H1 (cell line): ENCODE results near the gene PPP1R14C. TPM values are rescaled to one million over a fixed set of nuclear protein-coding genes. Genes with fewer than 3 reads are reported as not detected.

ENCODE experiments used
- CTCF ChIA-PET: fragments of 300-600 bp; sonication (Branson Sonifier 250); formaldehyde crosslinking; loops from one replicate; lab custom pipeline; 2021; ENCODE audit not compliant: partially characterized antibody; lab: Charles Lee
- POLR2A ChIA-PET: fragments of 300-600 bp; sonication (Branson Sonifier 250); formaldehyde crosslinking; loops from one replicate; lab custom pipeline; 2021; ENCODE audit warnings: inconsistent platforms; ENCODE audit not compliant: partially characterized antibody; lab: Charles Lee
- DNase-seq, 2 experiments: peaks; one replicate each; pipeline versions ENCODE4 v3.0.0 to v3.0.0-alpha.2; 2010 to 2022; ENCODE audit warnings: low spot score in 2 of 2, low read depth in 1 of 2, mixed read lengths in 1 of 2
- FAIRE-seq: peaks from 2 replicates; lab custom pipeline; 2011; peaks lifted over from hg19 to GRCh38; lab: Jason Lieb, UNC
- H2AFZ ChIP-seq: 2 replicates; pipeline ENCODE4 v1.8.1; 2012; ENCODE audit warnings: low read length, inconsistent platforms
- H2AK5ac ChIP-seq: 2 replicates; pipeline ENCODE4 v1.6.1; 2013; ENCODE audit warnings: low read depth, low read length
- H2BK120ac ChIP-seq: replicated peaks from 2 replicates; pipeline ENCODE3; 2013; ENCODE audit warnings: low read depth, low read length, inconsistent platforms
- H2BK12ac ChIP-seq: 2 replicates; pipeline ENCODE4 v1.6.1; 2013; ENCODE audit warnings: low read depth, low read length
- H2BK15ac ChIP-seq: 2 replicates; pipeline ENCODE4 v1.6.1; 2013; ENCODE audit warnings: low read length
- H2BK20ac ChIP-seq: 2 replicates; pipeline ENCODE4 v1.6.1; 2013; ENCODE audit warnings: low read length
- H2BK5ac ChIP-seq: 2 replicates; pipeline ENCODE4 v1.6.1; 2013; ENCODE audit warnings: low read depth, low read length
- H3K14ac ChIP-seq: 2 replicates; pipeline ENCODE4 v1.6.1; 2013; ENCODE audit warnings: inconsistent platforms; ENCODE audit not compliant: insufficient read length
- H3K18ac ChIP-seq: 2 replicates; pipeline ENCODE4 v1.6.1; 2013; ENCODE audit warnings: low read length; ENCODE audit errors: extremely low read depth
- H3K23ac ChIP-seq: 2 replicates; pipeline ENCODE4 v1.6.1; 2013; ENCODE audit warnings: inconsistent platforms; ENCODE audit not compliant: insufficient read length
- H3K23me2 ChIP-seq: 2 replicates; pipeline ENCODE4 v1.6.1; 2013; ENCODE audit warnings: low read depth, low read length
- H3K27ac ChIP-seq: 2 replicates; pipeline ENCODE4 v1.6.1; 2011; ENCODE audit warnings: low read depth, low read length, inconsistent platforms
- H3K27me3 ChIP-seq, 4 experiments: replicated peaks in 1 of 4; 1 replicate in 1 of 4; 2 replicates in 3 of 4; pipeline versions ENCODE4 v1.6.1 to v1.8.1; 2011 to 2013; ENCODE audit warnings: low read length in 3 of 4, mild to moderate bottlenecking in 3 of 4, inconsistent platforms in 2 of 4, mixed read lengths in 2 of 4, moderate library complexity in 1 of 4; ENCODE audit not compliant: control insufficient read depth in 3 of 4, insufficient read depth in 3 of 4; ENCODE audit errors: extremely low read depth in 1 of 4
- H3K36me3 ChIP-seq, 4 experiments: 2 replicates each; pipeline versions ENCODE4 v1.6.1 to v1.8.1; 2011 to 2013; ENCODE audit warnings: mild to moderate bottlenecking in 4 of 4, low read length in 3 of 4, moderate library complexity in 2 of 4, control low read depth in 1 of 4, inconsistent platforms in 1 of 4; ENCODE audit not compliant: insufficient read depth in 4 of 4, control insufficient read depth in 2 of 4
- H3K4ac ChIP-seq: replicated peaks from 2 replicates; pipeline ENCODE3; 2013; ENCODE audit warnings: low read length, low read depth, mixed read lengths, inconsistent platforms; ENCODE audit not compliant: insufficient read length
- H3K4me1 ChIP-seq, 4 experiments: replicated peaks in 1 of 4; 1 replicate in 1 of 4; 2 replicates in 3 of 4; pipeline versions ENCODE4 v1.6.1 to v1.8.1; 2011 to 2013; ENCODE audit warnings: low read length in 3 of 4, inconsistent platforms in 2 of 4, mixed read lengths in 1 of 4; ENCODE audit not compliant: insufficient read depth in 4 of 4, control insufficient read depth in 3 of 4
- H3K4me2 ChIP-seq, 2 experiments: 2 replicates each; pipeline versions ENCODE4 v1.6.1 to v1.8.1; 2011 to 2013; ENCODE audit warnings: low read depth in 2 of 2, low read length in 2 of 2, control low read depth in 1 of 2, inconsistent platforms in 1 of 2, mild to moderate bottlenecking in 1 of 2; ENCODE audit not compliant: insufficient read depth in 1 of 2
- H3K4me3 ChIP-seq, 4 experiments: fragments of 200-600, 300-600 bp in 1 of 4; sonication (generic), shearing (Covaris generic), sonication (Bioruptor Twin) in 1 of 4; 2 replicates each; pipeline versions ENCODE4 v1.5.1 to v1.8.1; 2011 to 2016; ENCODE audit warnings: low read length in 4 of 4, low read depth in 3 of 4, control low read depth in 2 of 4, inconsistent platforms in 2 of 4, mild to moderate bottlenecking in 2 of 4, mixed read lengths in 1 of 4, moderate library complexity in 1 of 4; ENCODE audit not compliant: insufficient read depth in 2 of 4; ENCODE audit errors: extremely low read depth in 1 of 4
- H3K56ac ChIP-seq: replicated peaks from 2 replicates; pipeline ENCODE3; 2013; ENCODE audit warnings: low read depth, mild to moderate bottlenecking, mixed read lengths, low read length, inconsistent platforms; ENCODE audit not compliant: insufficient read length
- H3K79me1 ChIP-seq: 2 replicates; pipeline ENCODE4 v1.6.1; 2013; ENCODE audit warnings: low read depth, low read length, control low read depth
- H3K79me2 ChIP-seq, 2 experiments: 2 replicates each; pipeline versions ENCODE4 v1.6.1 to v1.8.1; 2012 to 2013; ENCODE audit warnings: low read length in 2 of 2, mild to moderate bottlenecking in 2 of 2, inconsistent platforms in 1 of 2; ENCODE audit not compliant: insufficient read depth in 2 of 2, control insufficient read depth in 1 of 2
- H3K9ac ChIP-seq, 4 experiments: replicated peaks in 1 of 4; 1 replicate in 1 of 4; 2 replicates in 3 of 4; pipeline versions ENCODE4 v1.6.1 to v1.8.1; 2011 to 2013; ENCODE audit warnings: low read depth in 3 of 4, low read length in 3 of 4, control low read depth in 2 of 4, mild to moderate bottlenecking in 2 of 4, moderate library complexity in 2 of 4, inconsistent platforms in 1 of 4; ENCODE audit errors: extremely low read depth in 1 of 4
- H3K9me3 ChIP-seq, 2 experiments: 2 replicates each; pipeline versions ENCODE4 v1.6.1 to v1.8.1; 2012 to 2013; ENCODE audit warnings: mild to moderate bottlenecking in 2 of 2, moderate library complexity in 2 of 2, control low read depth in 1 of 2, inconsistent platforms in 1 of 2, low read depth in 1 of 2, low read length in 1 of 2, mixed read lengths in 1 of 2; ENCODE audit not compliant: insufficient read depth in 2 of 2
- H4K20me1 ChIP-seq, 2 experiments: replicated peaks in 1 of 2; 2 replicates each; pipeline versions ENCODE3 to v1.8.1; 2011 to 2013; ENCODE audit warnings: inconsistent platforms in 2 of 2, low read length in 2 of 2, mild to moderate bottlenecking in 1 of 2; ENCODE audit not compliant: insufficient read depth in 2 of 2, control insufficient read depth in 1 of 2
- H4K5ac ChIP-seq: 2 replicates; pipeline ENCODE4 v1.6.1; 2013; ENCODE audit warnings: low read length, low read depth, mixed read lengths, inconsistent platforms; ENCODE audit not compliant: insufficient read length
- H4K8ac ChIP-seq: 2 replicates; pipeline ENCODE4 v1.8.0; 2013; ENCODE audit warnings: mild to moderate bottlenecking, moderate library complexity, low read length, inconsistent platforms; ENCODE audit not compliant: insufficient read depth; ENCODE audit errors: extremely low read depth
- H4K91ac ChIP-seq: replicated peaks from 2 replicates; pipeline ENCODE3; 2013; ENCODE audit warnings: low read length, mixed read lengths, inconsistent platforms; ENCODE audit not compliant: insufficient read length
- ATF3 ChIP-seq: IDR thresholded peaks from 2 replicates; pipeline ENCODE4 v1.6.1; 2011; ENCODE audit warnings: low read depth, mild to moderate bottlenecking, low read length; ENCODE audit not compliant: insufficient read depth
- FOSL1 ChIP-seq: IDR thresholded peaks from 2 replicates; pipeline ENCODE4 v1.6.1; 2011; ENCODE audit warnings: mild to moderate bottlenecking, low read depth, low read length, moderate library complexity; ENCODE audit not compliant: insufficient read depth
- NANOG ChIP-seq: IDR thresholded peaks from 2 replicates; pipeline ENCODE4 v1.6.1; 2011; ENCODE audit warnings: low read length, low read depth, mild to moderate bottlenecking, inconsistent platforms; ENCODE audit not compliant: insufficient read depth, poor library complexity, severe bottlenecking
- RXRA ChIP-seq: IDR thresholded peaks from 2 replicates; pipeline ENCODE4 v1.6.1; 2011; ENCODE audit warnings: low read depth, mild to moderate bottlenecking, low read length, moderate library complexity; ENCODE audit not compliant: insufficient read depth
- ZNF274 ChIP-seq: IDR thresholded peaks from 2 replicates; pipeline ENCODE4 v1.7.0; 2012; ENCODE audit warnings: low read length, borderline replicate concordance; ENCODE audit errors: extremely low read depth
- WGBS, 2 experiments: shearing (Covaris generic) in 1 of 2; methylation state at CpG; one replicate each; pipeline versions ENCODE4 v1.1.6 to v1.1.7; 2013 to 2015; ENCODE audit warnings: low lambda C conversion rate in 2 of 2, mixed read lengths in 2 of 2, inconsistent platforms in 1 of 2, low coverage in 1 of 2, missing lambda C conversion rate in 1 of 2; ENCODE audit not compliant: insufficient replicate concordance in 2 of 2, insufficient coverage in 1 of 2, insufficient read length in 1 of 2; ENCODE audit errors: extremely low coverage in 1 of 2, missing lambda C conversion rate in 1 of 2; 5-methylcytosine and 5-hydroxymethylcytosine counted together
- polyA plus RNA-seq, 7 experiments: library from polyadenylated mRNA; depleted of rRNA in 3 of 7; stranded (reverse) in 5 of 7; unstranded in 2 of 7; fragments of >200 nt in 5 of 7; fragments of 200-250 nt in 2 of 7; gene quantifications; 1 replicate in 5 of 7; 2 replicates in 1 of 7; 4 replicates in 1 of 7; pipeline versions ENCODE4 v1.2.1 to v1.2.3, GENCODE V29; 2011 to 2013; ENCODE audit warnings: missing spikeins in 2 of 7, mixed read lengths in 2 of 7
- total RNA-seq: library from RNA; stranded (reverse); fragmentation: NEBNext Ultra II Directional; extraction: Animal tissue kit (Norgen Biotek cat#: 25700); gene quantifications from 2 replicates; pipeline ENCODE4 v1.2.1, GENCODE V29; 2021

PPP1R14C gene
- total and polyA plus RNA-seq, 2 of the 8 experiments (the other 6 are each of a cell fraction or from before 2014, with no cell fraction given), result 0.30 to 0.61 TPM

GRCh38 chr6:150209415-150209814, 66.6 kb downstream of the PPP1R14C start:
- Histone ChIP-seq H4K91ac (no peak overlapping the region), H3K23me2 (peaks cover 7% of the 10 kb centered on the region; the same call in 1 of the 2 replicates), H3K4me1 (no peaks in the 10 kb centered on the region), H2AK5ac (no peak overlapping the region), H3K18ac (no peak overlapping the region), H3K4me2 (no peak overlapping the region), H3K9me3 (no peaks in the 10 kb centered on the region), H4K20me1 (peaks cover 2% of the 10 kb centered on the region in 2 experiments), H3K36me3 (no peaks in the 10 kb centered on the region), H2BK120ac (no peak overlapping the region), H3K79me1 (no peaks in the 10 kb centered on the region), H2BK15ac (no peak overlapping the region), H3K4ac (no peak overlapping the region), H2BK5ac (no peak overlapping the region), H4K5ac (no peak overlapping the region), H3K27ac (no peak overlapping the region), H3K14ac (no peak overlapping the region), H4K8ac (no peak overlapping the region), H3K79me2 (no peaks in the 10 kb centered on the region), H2BK12ac (no peak overlapping the region), H3K4me3 (no peak overlapping the region), H3K9ac (no peak overlapping the region; a peak in 1 of 7 replicates), H3K23ac (no peak overlapping the region), H2AFZ (no peak overlapping the region), H3K27me3 (no peaks in the 10 kb centered on the region; a peak in 2 of 7 replicates), H2BK20ac (no peak overlapping the region), H3K56ac (peak overlapping the region; percentile 2)
- POLR2A ChIA-PET, result no interaction called here
- CTCF ChIA-PET, result no interaction called here
- TF ChIP-seq ATF3, result no peak
- no peak for TF ChIP-seq RXRA
- no peak for TF ChIP-seq NANOG
- TF ChIP-seq FOSL1, result no peak
- no peak for TF ChIP-seq ZNF274
- DNase-seq, result no peak
- FAIRE-seq, result no peak
- 87 to 100% methylated on average over 1 to 2 of the region's 2 CpGs for WGBS, 2 experiments
